ENCODE measurements around the gene BRS3. TPM values are rescaled to one million over a fixed set of nuclear protein-coding genes. Genes with fewer than 3 reads are reported as not detected.

Gene BRS3
- total RNA-seq, 1 donor from 2014 or later: not detected

DNA sequence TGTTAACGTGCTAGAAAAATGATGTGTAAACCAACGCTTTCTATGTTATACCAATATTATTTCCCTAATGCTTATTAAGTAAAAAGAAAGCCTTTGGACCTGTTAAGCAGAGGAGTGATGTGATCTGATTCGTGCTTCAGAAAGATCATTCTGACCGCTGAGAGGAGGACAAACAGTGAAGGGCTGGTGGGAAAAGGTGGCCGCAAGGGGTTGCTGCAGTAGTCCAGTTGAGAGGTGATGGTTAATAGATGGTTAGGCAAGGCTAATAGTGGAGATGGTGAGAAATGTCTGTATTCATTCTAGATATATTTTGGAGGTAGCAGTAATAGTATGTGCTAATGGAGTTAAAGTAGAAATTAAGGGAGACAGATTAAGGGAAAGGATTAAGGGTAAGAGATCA lies 31.3 kb downstream of the BRS3 start:
- peaks cover 15% of the 10 kb centered on the region for H3K9me3 Mint-ChIP-seq
- DNase-seq: no peak
- H3K4me1 Mint-ChIP-seq: peaks cover 4% of the 10 kb centered on the region
- H3K4me3 Mint-ChIP-seq: no peak overlapping the region
- H3K27ac Mint-ChIP-seq: no peak overlapping the region
- no peaks in the 10 kb centered on the region for H3K27me3 Mint-ChIP-seq
- intact Hi-C loops (cut with micrococcal nuclease): no loop called here
- peaks cover 7% of the 10 kb centered on the region for H3K36me3 Mint-ChIP-seq (ENCODE audit: low read depth)

GRCh38 chrX:136523770-136524169 lies 36.0 kb downstream of the BRS3 start:
- no peak overlapping the region for H3K27ac Mint-ChIP-seq
- intact Hi-C loops (cut with micrococcal nuclease): no loop called here
- H3K36me3 Mint-ChIP-seq (ENCODE audit: low read depth): peaks cover 1% of the 10 kb centered on the region
- no peak overlapping the region for H3K4me3 Mint-ChIP-seq
- H3K4me1 Mint-ChIP-seq: peaks cover 4% of the 10 kb centered on the region
- peaks cover 12% of the 10 kb centered on the region for H3K9me3 Mint-ChIP-seq
- no peaks in the 10 kb centered on the region for H3K27me3 Mint-ChIP-seq
- DNase-seq: no peak

DNA sequence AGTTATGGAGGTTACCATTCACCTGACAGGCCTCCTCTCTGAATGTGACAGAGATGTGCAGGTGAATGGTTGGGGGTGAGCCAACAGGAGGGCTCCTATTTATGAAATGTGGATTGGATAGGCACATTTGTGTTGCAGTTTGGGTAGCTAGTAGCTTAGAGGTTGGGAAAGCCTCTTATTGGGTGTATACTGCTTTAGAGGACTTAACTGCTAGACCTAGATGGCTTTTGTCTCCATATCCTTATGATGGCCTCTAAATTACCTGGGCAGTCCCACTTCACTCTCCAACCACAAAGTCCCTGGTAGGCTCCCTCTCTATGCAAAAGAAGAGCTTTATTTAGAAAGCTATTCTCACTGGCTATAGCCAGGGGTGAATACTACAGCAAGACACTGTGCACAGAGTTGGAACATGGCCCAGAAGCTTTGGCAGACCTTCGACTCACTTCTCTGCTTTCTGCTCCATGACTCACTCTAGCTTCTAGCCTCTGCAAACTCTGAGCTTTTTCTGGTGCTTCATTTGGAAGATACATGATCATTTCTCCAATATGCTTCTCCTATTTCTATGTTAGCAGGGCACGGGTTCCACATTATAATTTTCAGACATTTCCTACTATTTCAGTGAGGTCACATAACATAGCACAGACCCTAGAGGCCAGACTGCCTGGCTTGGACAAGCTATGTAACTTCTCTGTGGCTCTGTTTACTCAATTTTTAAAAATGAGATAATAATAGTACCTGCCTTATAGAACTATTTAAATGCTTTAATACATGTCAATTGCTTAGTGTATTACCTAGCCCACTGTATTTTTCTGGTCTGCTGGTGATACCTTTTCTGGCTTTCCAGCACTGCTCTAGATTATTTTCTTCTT lies 38.2 kb downstream of the BRS3 start:
- Mint-ChIP-seq H3K4me3 (no peak overlapping the region), H3K4me1 (peaks cover 10% of the 10 kb centered on the region), H3K36me3 (ENCODE audit: low read depth) (peaks cover 1% of the 10 kb centered on the region), H3K27ac (no peak overlapping the region), H3K9me3 (peaks cover 15% of the 10 kb centered on the region), H3K27me3 (no peaks in the 10 kb centered on the region)
- intact Hi-C loops (cut with micrococcal nuclease): no loop called here
- no peak for DNase-seq

DNA sequence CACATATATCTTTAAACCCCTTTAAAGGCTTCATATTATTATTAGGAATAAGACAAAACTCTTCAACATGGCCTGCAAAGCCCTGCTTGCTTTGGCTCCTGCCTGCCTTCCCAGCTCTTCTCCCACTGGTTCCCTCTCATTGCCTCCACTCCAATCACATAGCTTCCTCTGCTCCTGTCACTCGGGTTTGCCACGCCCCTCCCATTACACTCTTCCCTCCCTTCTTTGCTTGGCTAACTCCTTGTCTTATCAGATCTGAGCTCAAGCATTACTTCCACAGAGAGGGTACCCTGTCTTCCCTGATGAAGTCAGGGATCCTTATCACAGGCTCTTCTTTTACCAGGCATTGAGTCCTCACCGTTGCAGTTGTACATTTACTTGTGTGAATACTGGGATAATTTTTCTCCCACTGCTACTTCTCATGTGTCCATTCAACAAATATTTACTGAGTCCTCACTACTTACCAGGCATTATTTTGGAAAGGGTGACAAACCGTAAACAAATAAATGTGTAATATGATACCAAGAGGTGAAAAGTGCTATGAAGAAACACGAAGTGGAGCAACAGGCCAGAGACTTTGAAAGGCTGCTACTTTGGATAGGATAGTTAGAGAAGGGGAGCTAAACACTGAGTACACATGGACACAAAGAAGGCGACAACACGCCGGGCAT lies 41.0 kb downstream of the BRS3 start:
- Mint-ChIP-seq H3K36me3 (ENCODE audit: low read depth) (no peaks in the 10 kb centered on the region), H3K4me1 (peaks cover 5% of the 10 kb centered on the region), H3K27me3 (no peaks in the 10 kb centered on the region), H3K9me3 (peaks cover 9% of the 10 kb centered on the region), H3K27ac (no peak overlapping the region), H3K4me3 (no peak overlapping the region)
- no peak for DNase-seq
- intact Hi-C loops (cut with micrococcal nuclease): no loop called here

DNA sequence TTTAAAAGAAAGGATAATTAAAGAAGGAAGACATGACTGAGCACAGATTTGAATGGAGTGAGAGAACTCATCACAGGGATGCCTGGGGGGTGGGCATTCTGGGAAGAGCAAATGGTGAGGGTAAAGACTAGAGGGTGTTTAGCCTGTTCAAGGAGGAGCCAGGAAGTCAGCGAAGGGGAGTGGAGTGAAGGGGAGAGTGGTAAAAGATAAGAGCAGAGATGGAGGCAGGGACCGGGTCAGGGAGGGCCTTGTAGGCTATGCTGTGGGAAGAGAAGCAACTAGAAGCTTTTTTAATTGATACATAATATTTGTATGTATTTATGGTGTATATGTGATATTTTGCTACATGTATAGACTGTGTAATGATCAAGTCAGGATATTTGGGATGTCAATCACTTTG lies 42.0 kb downstream of the BRS3 start:
- H3K4me1 Mint-ChIP-seq: peaks cover 5% of the 10 kb centered on the region
- no peak for DNase-seq
- no peaks in the 10 kb centered on the region for H3K27me3 Mint-ChIP-seq
- no peak overlapping the region for H3K4me3 Mint-ChIP-seq
- intact Hi-C loops (cut with micrococcal nuclease): no loop called here
- H3K9me3 Mint-ChIP-seq: peaks cover 6% of the 10 kb centered on the region
- no peaks in the 10 kb centered on the region for H3K36me3 Mint-ChIP-seq (ENCODE audit: low read depth)
- H3K27ac Mint-ChIP-seq: no peak overlapping the region

DNA sequence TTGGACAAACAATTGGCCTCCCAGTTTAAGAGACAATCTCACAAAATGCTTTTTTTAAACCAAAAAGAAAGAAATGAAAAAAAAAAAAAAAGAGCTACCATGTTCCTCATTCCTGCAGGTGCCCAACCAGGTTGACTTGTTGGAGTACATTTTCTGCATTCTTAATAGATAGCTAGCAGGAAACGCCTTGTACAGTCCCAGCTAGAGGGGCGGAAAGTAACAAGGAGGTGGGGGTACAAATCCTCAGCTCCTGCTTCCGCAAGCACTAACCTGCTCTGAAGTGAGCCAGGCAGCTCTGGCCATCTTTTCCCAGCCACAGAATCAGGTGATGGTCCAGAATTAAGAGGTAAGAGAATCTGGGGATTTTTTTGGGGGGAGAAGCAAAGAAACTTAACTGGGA lies 44.2 kb downstream of the BRS3 start, which contains the start of gene VGLL1:
Gene VGLL1, plus strand, starts transcription at position 265 of the 400 bp plus-strand sequence. CDS start 3,806 bp downstream, outside the sequence.
- H3K27me3 Mint-ChIP-seq: peaks cover 4% of the 10 kb centered on the region
- peaks cover 4% of the 10 kb centered on the region for H3K9me3 Mint-ChIP-seq
- H3K36me3 Mint-ChIP-seq (ENCODE audit: low read depth): no peaks in the 10 kb centered on the region
- H3K4me1 Mint-ChIP-seq: peaks cover 7% of the 10 kb centered on the region
- DNase-seq: no peak
- H3K4me3 Mint-ChIP-seq: no peak within 1 kb of the TSS
- H3K27ac Mint-ChIP-seq: no peak within 1 kb of the TSS
- intact Hi-C loops (cut with micrococcal nuclease): no loop called here

- no peak for DNase-seq
- Mint-ChIP-seq H3K4me3 (no peak overlapping the region), H3K27me3 (peaks cover 4% of the 10 kb centered on the region), H3K36me3 (ENCODE audit: low read depth) (no peaks in the 10 kb centered on the region), H3K27ac (no peak overlapping the region), H3K4me1 (peaks cover 7% of the 10 kb centered on the region), H3K9me3 (no peaks in the 10 kb centered on the region)
- intact Hi-C loops (cut with micrococcal nuclease): no loop called here
These were observed 46.4 kb downstream of the BRS3 start for GRCh38 chrX:136534131-136534530.

DNA sequence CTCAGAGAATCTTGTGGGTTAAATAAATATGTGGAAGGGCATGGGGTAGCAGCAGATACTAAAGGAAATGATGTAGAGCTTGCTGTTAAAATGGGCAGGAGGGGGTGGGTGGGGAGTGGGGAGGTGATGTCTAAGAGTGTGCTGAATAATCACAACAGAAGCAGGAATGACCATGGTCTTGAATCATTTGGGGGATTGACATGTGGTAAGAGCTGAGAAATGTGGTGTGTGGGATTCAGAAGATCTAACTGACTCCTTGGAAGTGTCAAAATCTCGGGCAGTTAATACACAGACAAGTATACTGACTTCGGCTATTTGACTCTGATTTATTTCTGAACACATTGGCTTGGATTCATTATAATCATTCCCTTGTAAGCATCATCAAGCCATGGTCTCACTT lies 51.1 kb downstream of the BRS3 start:
- peaks cover 4% of the 10 kb centered on the region for H3K27me3 Mint-ChIP-seq
- intact Hi-C loops (cut with micrococcal nuclease): no loop called here
- peaks cover 6% of the 10 kb centered on the region for H3K9me3 Mint-ChIP-seq
- peaks cover 3% of the 10 kb centered on the region for H3K4me1 Mint-ChIP-seq
- no peak overlapping the region for H3K27ac Mint-ChIP-seq
- no peak for DNase-seq
- no peak overlapping the region for H3K4me3 Mint-ChIP-seq
- no peaks in the 10 kb centered on the region for H3K36me3 Mint-ChIP-seq (ENCODE audit: low read depth)

- Mint-ChIP-seq H3K27ac (no peak overlapping the region), H3K4me3 (no peak overlapping the region), H3K4me1 (peaks cover 11% of the 10 kb centered on the region), H3K27me3 (peaks cover 4% of the 10 kb centered on the region), H3K9me3 (peaks cover 6% of the 10 kb centered on the region), H3K36me3 (ENCODE audit: low read depth) (no peaks in the 10 kb centered on the region)
- intact Hi-C loops (cut with micrococcal nuclease): no loop called here
- no peak for DNase-seq
These were observed 52.5 kb downstream of the BRS3 start for GRCh38 chrX:136540226-136540625.

DNA sequence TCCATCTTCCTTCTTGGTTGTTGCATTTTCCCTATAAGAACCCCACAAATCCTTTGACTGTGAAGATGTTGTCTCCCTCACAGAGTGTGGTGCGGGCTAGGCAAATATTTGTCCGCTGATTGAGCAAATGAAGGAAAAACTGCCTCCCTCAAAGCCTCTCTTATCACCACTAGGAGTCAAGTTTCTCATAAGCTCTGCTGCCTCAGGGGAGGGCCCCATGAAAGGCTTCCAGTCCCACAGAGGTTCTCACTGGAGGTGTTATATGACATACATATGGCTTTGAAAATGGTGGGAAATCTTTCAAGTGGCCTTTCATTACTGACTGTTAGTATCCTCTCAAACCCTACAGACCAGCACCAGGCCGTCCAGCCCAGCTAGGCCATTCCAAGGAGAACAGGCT lies 53.5 kb downstream of the BRS3 start:
- peaks cover 6% of the 10 kb centered on the region for H3K9me3 Mint-ChIP-seq
- H3K4me1 Mint-ChIP-seq: peaks cover 19% of the 10 kb centered on the region
- no peaks in the 10 kb centered on the region for H3K36me3 Mint-ChIP-seq (ENCODE audit: low read depth)
- peaks cover 4% of the 10 kb centered on the region for H3K27me3 Mint-ChIP-seq
- intact Hi-C loops (cut with micrococcal nuclease): no loop called here
- no peak for DNase-seq
- H3K27ac Mint-ChIP-seq: no peak overlapping the region
- H3K4me3 Mint-ChIP-seq: no peak overlapping the region

DNA sequence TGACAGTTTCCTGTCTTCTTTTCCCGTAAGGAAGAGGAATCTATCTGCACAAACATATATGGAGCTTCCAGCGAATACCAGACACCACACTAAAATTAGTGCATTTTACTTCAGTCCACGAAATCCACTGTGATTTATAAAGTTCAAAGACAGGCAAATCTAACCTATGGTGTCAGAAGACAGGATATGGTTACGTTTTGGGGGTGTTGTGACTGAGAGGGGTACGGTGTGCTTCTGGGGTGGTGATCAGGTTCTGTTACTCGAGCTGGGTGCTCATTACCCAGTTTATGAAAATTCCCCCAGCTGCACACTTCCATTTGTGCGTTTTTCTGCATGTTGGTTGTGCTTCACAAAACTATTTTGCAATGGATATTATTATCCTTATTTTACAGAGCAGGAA lies 54.5 kb downstream of the BRS3 start:
- peaks cover 6% of the 10 kb centered on the region for H3K9me3 Mint-ChIP-seq
- H3K27ac Mint-ChIP-seq: no peak overlapping the region
- intact Hi-C loops (cut with micrococcal nuclease): no loop called here
- H3K36me3 Mint-ChIP-seq (ENCODE audit: low read depth): no peaks in the 10 kb centered on the region
- peaks cover 24% of the 10 kb centered on the region for H3K4me1 Mint-ChIP-seq
- DNase-seq: no peak
- no peaks in the 10 kb centered on the region for H3K27me3 Mint-ChIP-seq
- no peak overlapping the region for H3K4me3 Mint-ChIP-seq

Other genes with a start within 250 kb of the BRS3 start
- 24.5 and 26.7 TPM in 2 replicates for gene MAP7D3, start 236.5 kb upstream of the BRS3 start, total RNA-seq
- gene ADGRG4, start 187.0 kb upstream of the BRS3 start, total RNA-seq: not detected in 2 replicates
- gene HTATSF1, start 9.6 kb downstream of the BRS3 start, total RNA-seq: 49.4 and 55.1 TPM in 2 replicates
- gene VGLL1, start 44.3 kb downstream of the BRS3 start, total RNA-seq: not detected in 2 replicates
- 178 and 181 TPM in 2 replicates for gene CD40LG, start 160.2 kb downstream of the BRS3 start, total RNA-seq

All from activated CD4-positive, alpha-beta T cell treated with anti-CD3 and anti-CD28 coated beads, Interleukin-2, amount 10 ng/mL, durations not matched to agents 24 days and 14 days (primary cell).